IMR-90 (cell line): ENCODE measurements around the gene MRPL11. TPM values are rescaled to one million over a fixed set of nuclear protein-coding genes. Genes with fewer than 3 reads are reported as not detected.

Experiments
- ATAC-seq: fragments of 200-7000 bp; cut with Tn5 transposase; 2 replicates; pipeline ENCODE4 v1.9.1; 2020; ENCODE audit warnings: low read depth, mild to moderate bottlenecking, moderate library complexity
- BruUV-seq: library from RNA; stranded (reverse); fragments of 400-500 nt; replicated peaks from 2 replicates; lab custom pipeline; 2021; lab: Mats Ljungman, UMichigan
- CTCF ChIA-PET: fragments of 300-600 bp; formaldehyde crosslinking; extraction: SDS; loops from one replicate; lab custom pipeline; 2021; ENCODE audit warnings: antibody characterized with exemption; lab: Yijun Ruan, JAX
- POLR2A ChIA-PET: fragments of 300-600 bp; sonication (Branson Sonifier 250); formaldehyde crosslinking; loops from one replicate; lab custom pipeline; 2022; ENCODE audit warnings: antibody characterized with exemption; ENCODE audit not compliant: unreplicated experiment; lab: Charles Lee
- DNase-seq: peaks from one replicate; pipeline ENCODE4 v3.0.0; 2013
- H2AFZ ChIP-seq: replicated peaks from 2 replicates; pipeline ENCODE3; 2013; ENCODE audit warnings: low read length, mild to moderate bottlenecking; ENCODE audit not compliant: poor library complexity
- H2AK5ac ChIP-seq: 2 replicates; pipeline ENCODE4 v1.6.1; 2013; ENCODE audit warnings: low read depth, low read length, inconsistent platforms
- H2AK9ac ChIP-seq: replicated peaks from 2 replicates; pipeline ENCODE3; 2013; ENCODE audit warnings: mild to moderate bottlenecking, low read depth, low read length, moderate library complexity; ENCODE audit not compliant: poor library complexity
- H2BK120ac ChIP-seq: 2 replicates; pipeline ENCODE4 v1.6.1; 2013; ENCODE audit warnings: low read depth, low read length, inconsistent platforms
- H2BK15ac ChIP-seq: 3 replicates; pipeline ENCODE4 v1.6.1; 2013; ENCODE audit warnings: low read depth, low read length, inconsistent platforms
- H2BK20ac ChIP-seq: 2 replicates; pipeline ENCODE4 v1.6.1; 2013; ENCODE audit warnings: low read depth, mild to moderate bottlenecking, inconsistent platforms, low read length, moderate library complexity
- H2BK5ac ChIP-seq: 2 replicates; pipeline ENCODE4 v1.6.1; 2013; ENCODE audit warnings: mild to moderate bottlenecking, low read depth, low read length, inconsistent platforms; ENCODE audit not compliant: poor library complexity, severe bottlenecking
- H3K14ac ChIP-seq: replicated peaks from 2 replicates; pipeline ENCODE4 v1.6.1; 2013; ENCODE audit warnings: low read depth, low read length, inconsistent platforms
- H3K18ac ChIP-seq: 2 replicates; pipeline ENCODE4 v1.6.1; 2013; ENCODE audit warnings: low read depth, low read length, control low read depth
- H3K23ac ChIP-seq: 2 replicates; pipeline ENCODE4 v1.6.1; 2013; ENCODE audit warnings: low read depth, low read length, inconsistent platforms
- H3K27ac ChIP-seq: 2 replicates; pipeline ENCODE4 v1.5.1; 2013; ENCODE audit warnings: mild to moderate bottlenecking, control low read depth, low read length; ENCODE audit not compliant: insufficient read depth
- H3K27me3 ChIP-seq: 2 replicates; pipeline ENCODE4 v1.6.1; 2013; ENCODE audit warnings: low read length; ENCODE audit not compliant: control insufficient read depth, insufficient read depth
- H3K36me3 ChIP-seq: 2 replicates; pipeline ENCODE4 v1.6.1; 2013; ENCODE audit warnings: low read length, mixed read lengths; ENCODE audit not compliant: control insufficient read depth, insufficient read depth
- H3K4ac ChIP-seq: 2 replicates; pipeline ENCODE4 v1.6.1; 2013; ENCODE audit warnings: low read depth, low read length, inconsistent platforms
- H3K4me1 ChIP-seq: 2 replicates; pipeline ENCODE4 v1.6.1; 2013; ENCODE audit warnings: low read length, mixed read lengths; ENCODE audit not compliant: control insufficient read depth, insufficient read depth
- H3K4me2 ChIP-seq: 2 replicates; pipeline ENCODE4 v1.6.1; 2013; ENCODE audit warnings: low read depth, mild to moderate bottlenecking, control low read depth, low read length, moderate library complexity
- H3K4me3 ChIP-seq: 2 replicates; pipeline ENCODE4 v1.5.1; 2013; ENCODE audit warnings: low read depth, mild to moderate bottlenecking, control low read depth, low read length, moderate library complexity; ENCODE audit not compliant: insufficient read depth
- H3K56ac ChIP-seq: 2 replicates; pipeline ENCODE4 v1.6.1; 2013; ENCODE audit warnings: low read length, inconsistent platforms; ENCODE audit not compliant: insufficient read depth; ENCODE audit errors: extremely low read depth
- H3K79me1 ChIP-seq, 2 experiments: 2 replicates each; pipeline ENCODE4 v1.6.1; 2013; ENCODE audit warnings: low read length in 2 of 2, inconsistent platforms in 1 of 2, low read depth in 1 of 2
- H3K9ac ChIP-seq: 2 replicates; pipeline ENCODE4 v1.6.1; 2013; ENCODE audit warnings: low read depth, low read length, control low read depth
- H3K9me1 ChIP-seq: 2 replicates; pipeline ENCODE4 v1.6.1; 2013; ENCODE audit warnings: low read length, inconsistent platforms; ENCODE audit not compliant: insufficient read depth
- H3K9me3 ChIP-seq: 2 replicates; pipeline ENCODE4 v1.6.1; 2013; ENCODE audit warnings: low read length; ENCODE audit not compliant: control insufficient read depth, insufficient read depth
- H4K20me1 ChIP-seq: 2 replicates; pipeline ENCODE4 v1.6.1; 2013; ENCODE audit warnings: low read length, inconsistent platforms; ENCODE audit not compliant: insufficient read depth
- H4K5ac ChIP-seq: 2 replicates; pipeline ENCODE4 v1.6.1; 2013; ENCODE audit warnings: mild to moderate bottlenecking, low read depth, low read length, control low read depth
- H4K8ac ChIP-seq, 2 experiments: 2 replicates each; pipeline ENCODE4 v1.6.1; 2013; ENCODE audit warnings: low read depth in 2 of 2, low read length in 2 of 2, control low read depth in 1 of 2, inconsistent platforms in 1 of 2
- H4K91ac ChIP-seq: 2 replicates; pipeline ENCODE4 v1.6.1; 2013; ENCODE audit warnings: low read depth, low read length, inconsistent platforms; ENCODE audit not compliant: insufficient read depth
- CEBPB ChIP-seq: IDR thresholded peaks from 2 replicates; pipeline ENCODE4 v1.6.1; 2012; ENCODE audit warnings: low read depth, low read length, improper control_type of control experiment
- SMC3 ChIP-seq: fragments of 150-350 bp; IDR thresholded peaks from 2 replicates; pipeline ENCODE4 v1.6.1; 2016; ENCODE audit warnings: low read depth, mild to moderate bottlenecking, antibody characterized with exemption, low read length, moderate library complexity
- WGBS, 2 experiments: methylation state at CpG; one replicate each; pipeline versions ENCODE4 v1.1.5 to v1.1.7; 2013; ENCODE audit warnings: missing lambda C conversion rate in 2 of 2; ENCODE audit not compliant: insufficient read length in 1 of 2; ENCODE audit errors: extremely low coverage in 2 of 2; 5-methylcytosine and 5-hydroxymethylcytosine counted together
- dilution Hi-C: fragments of 300-500 bp; cut with HindIII; formaldehyde crosslinking; loops from one replicate; pipeline ENCODE4 v1.14.3; 2018; ENCODE audit warnings: low sequenced_read_pairs; ENCODE audit not compliant: unreplicated experiment
- in situ Hi-C: fragments of 300-500 bp; cut with MboI; formaldehyde crosslinking; loops from 3 replicates; pipeline ENCODE4 v1.14.3; 2019; ENCODE audit warnings: low sequenced_read_pairs, inconsistent platforms, mixed read lengths
- intact Hi-C: fragments of 100-400 bp; cut with micrococcal nuclease; formaldehyde crosslinking; loops from 2 replicates; pipeline ENCODE4 v1.10.0; 2022
- polyA plus RNA-seq, 3 experiments: library from polyadenylated mRNA; depleted of rRNA; stranded (reverse); fragments of >200 nt; gene quantifications; 2 replicates each; pipeline ENCODE4 v1.2.3, GENCODE V29; 2012; ENCODE audit warnings: low replicate concordance in 1 of 3
- total RNA-seq: library from RNA; depleted of rRNA; stranded (reverse); fragments of >200 nt; gene quantifications from 2 replicates; pipeline ENCODE4 v1.2.3, GENCODE V29; 2012
- TF ChIP-seq, protein P1 (sequence below): fragments of 150-350 bp; IDR thresholded peaks from 2 replicates; pipeline ENCODE4 v1.6.1; 2017; ENCODE audit warnings: mild to moderate bottlenecking, antibody characterized with exemption, low read length, low read depth

Gene MRPL11
- total and polyA plus RNA-seq, 2 of the 4 experiments (the other 2 are of a cell fraction) = 45.5 to 45.6 TPM

DNA sequence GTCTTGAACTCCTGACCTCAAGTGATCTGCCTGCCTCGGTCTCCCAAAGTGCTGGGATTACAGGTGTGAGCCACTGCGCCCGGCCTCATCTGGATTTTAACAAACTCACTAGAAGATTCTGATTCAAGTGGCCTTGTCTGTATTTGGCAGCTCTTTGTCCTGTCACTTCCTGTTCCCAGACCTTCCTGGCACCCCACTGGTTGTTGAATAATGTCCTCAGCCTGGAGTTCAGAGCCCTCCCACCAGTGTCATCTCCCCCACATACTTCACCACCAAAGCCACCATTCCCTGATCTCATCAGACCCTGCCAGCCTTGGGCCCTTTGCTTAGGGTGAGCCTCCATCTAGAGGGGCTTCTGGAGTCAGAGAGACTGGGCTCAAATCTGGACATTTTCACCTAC, 31.4 kb upstream of the MRPL11 start:
- Histone ChIP-seq H3K18ac (no peak overlapping the region), H2BK120ac (no peak overlapping the region), H4K20me1 (no peaks in the 10 kb centered on the region; the same call in 1 of the 2 replicates), H2AFZ (no peak overlapping the region), H2BK5ac (no peak overlapping the region), H4K5ac (no peak overlapping the region), H3K56ac (no peak overlapping the region), H2BK20ac (no peak overlapping the region), H3K9me3 (no peaks in the 10 kb centered on the region), H2BK15ac (no peak overlapping the region), H3K36me3 (peaks cover 32% of the 10 kb centered on the region), H3K4me1 (peaks cover 8% of the 10 kb centered on the region; the same call in 1 of the 2 replicates), H3K27me3 (no peaks in the 10 kb centered on the region), H4K91ac (no peak overlapping the region), H3K9me1 (peaks cover 8% of the 10 kb centered on the region), H3K4me2 (no peak overlapping the region), H2AK5ac (no peak overlapping the region), H3K27ac (no peak overlapping the region), H3K4ac (no peak overlapping the region), H3K14ac (no peak overlapping the region), H3K9ac (no peak overlapping the region), H2AK9ac (no peak overlapping the region), H3K79me1 (peaks cover 20 to 27% of the 10 kb centered on the region in 2 experiments), H4K8ac (no peak overlapping the region), H3K23ac (no peak overlapping the region), H3K4me3 (no peak overlapping the region)
- ChIA-PET CTCF (no interaction called here), POLR2A (no interaction called here)
- dilution Hi-C loops (no loop called here), in situ Hi-C loops (no loop called here), intact Hi-C loops (no loop called here)
- no peak for ATAC-seq
- WGBS, 2 experiments = 74% methylated on average over 3 of the region's 3 CpGs; no CpG with 5 or more reads in 1 of the 2 experiments
- no TSS peak for BruUV-seq
- DNase-seq = no peak
- TF ChIP-seq CEBPB (no peak), SMC3 (no peak)
- TF ChIP-seq, protein P1, sequence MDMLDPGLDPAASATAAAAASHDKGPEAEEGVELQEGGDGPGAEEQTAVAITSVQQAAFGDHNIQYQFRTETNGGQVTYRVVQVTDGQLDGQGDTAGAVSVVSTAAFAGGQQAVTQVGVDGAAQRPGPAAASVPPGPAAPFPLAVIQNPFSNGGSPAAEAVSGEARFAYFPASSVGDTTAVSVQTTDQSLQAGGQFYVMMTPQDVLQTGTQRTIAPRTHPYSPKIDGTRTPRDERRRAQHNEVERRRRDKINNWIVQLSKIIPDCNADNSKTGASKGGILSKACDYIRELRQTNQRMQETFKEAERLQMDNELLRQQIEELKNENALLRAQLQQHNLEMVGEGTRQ = no peak
